ENCODE data around the gene EPHA10.

Gene EPHA10

GRCh38 chr1:37673920-37674319, 91.0 kb downstream of the EPHA10 start:
- no peak overlapping the region for H3K4me3 ChIP-seq (ENCODE audit: low read depth, low read length)
- no peak for TF ChIP-seq CTCF (IDR thresholded peaks at IDR 0.05; ENCODE audit: borderline replicate concordance, insufficient read depth, low read depth, low read length)

GRCh38 chr1:37672136-37672870, 92.6 kb downstream of the EPHA10 start:
- TF ChIP-seq CTCF (IDR thresholded peaks at IDR 0.05; ENCODE audit: borderline replicate concordance, insufficient read depth, low read depth, low read length): no peak
- no peak overlapping the region for H3K4me3 ChIP-seq (ENCODE audit: low read depth, low read length)

GRCh38 chr1:37671261-37671660, 93.7 kb downstream of the EPHA10 start:
- no peak overlapping the region for H3K4me3 ChIP-seq (ENCODE audit: low read depth, low read length)
- no peak for TF ChIP-seq CTCF (IDR thresholded peaks at IDR 0.05; ENCODE audit: borderline replicate concordance, insufficient read depth, low read depth, low read length)

- no peak overlapping the region for H3K4me3 ChIP-seq (ENCODE audit: low read depth, low read length)
- no peak for TF ChIP-seq CTCF (IDR thresholded peaks at IDR 0.05; ENCODE audit: borderline replicate concordance, insufficient read depth, low read depth, low read length)
These were observed 94.8 kb downstream of the EPHA10 start for GRCh38 chr1:37670133-37670532.

GRCh38 chr1:37667023-37667671, 97.8 kb downstream of the EPHA10 start:
- H3K4me3 ChIP-seq (ENCODE audit: low read depth, low read length): no peak overlapping the region
- TF ChIP-seq CTCF (IDR thresholded peaks at IDR 0.05; ENCODE audit: borderline replicate concordance, insufficient read depth, low read depth, low read length): no peak

- TF ChIP-seq CTCF (IDR thresholded peaks at IDR 0.05; ENCODE audit: borderline replicate concordance, insufficient read depth, low read depth, low read length): no peak
These were observed 98.6 kb downstream of the EPHA10 start for GRCh38 chr1:37666241-37666867.

More at GRCh38 chr1:37666241-37666867, 98.6 kb downstream of the EPHA10 start:
- H3K4me3 ChIP-seq (ENCODE audit: low read depth, low read length): no peak overlapping the region

All from GM12875 (cell line).